ENCODE measurements around the gene SDE2. TPM values are rescaled to one million over a fixed set of nuclear protein-coding genes. Genes with fewer than 3 reads are reported as not detected.

SDE2 gene
- total RNA-seq, 1 donor from 2014 or later, result 19.6 TPM

DNA sequence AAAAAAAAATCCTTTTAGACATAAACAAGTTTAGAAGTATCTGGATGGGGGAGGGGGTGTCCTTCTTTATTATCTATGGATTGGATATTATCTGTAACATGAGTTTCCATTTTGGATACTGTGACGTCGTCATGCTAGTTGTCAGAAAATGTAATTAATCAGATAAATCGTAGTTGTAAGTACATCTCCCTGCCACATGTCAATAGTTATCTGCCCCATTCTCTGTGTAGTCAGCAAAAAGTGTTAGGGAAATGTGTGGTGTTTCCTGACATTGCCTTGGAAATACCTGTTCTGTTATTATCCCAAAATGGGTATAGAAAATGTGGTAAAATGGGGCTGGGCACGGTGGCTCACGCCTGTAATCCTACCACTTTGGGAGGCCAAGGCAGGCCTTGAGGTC lies 24.6 kb upstream of the SDE2 start:
- Mint-ChIP-seq H3K4me3 (ENCODE audit: unreplicated experiment) (no peak overlapping the region), H3K4me1 (ENCODE audit: low read depth, unreplicated experiment) (no peaks in the 10 kb centered on the region), H3K27me3 (ENCODE audit: unreplicated experiment) (no peaks in the 10 kb centered on the region), H3K27ac (ENCODE audit: unreplicated experiment) (no peak overlapping the region), H3K36me3 (ENCODE audit: unreplicated experiment) (no peaks in the 10 kb centered on the region), H3K9me3 (ENCODE audit: unreplicated experiment) (no peaks in the 10 kb centered on the region)
- DNase-seq, result no peak
- TF ChIP-seq, protein P1, sequence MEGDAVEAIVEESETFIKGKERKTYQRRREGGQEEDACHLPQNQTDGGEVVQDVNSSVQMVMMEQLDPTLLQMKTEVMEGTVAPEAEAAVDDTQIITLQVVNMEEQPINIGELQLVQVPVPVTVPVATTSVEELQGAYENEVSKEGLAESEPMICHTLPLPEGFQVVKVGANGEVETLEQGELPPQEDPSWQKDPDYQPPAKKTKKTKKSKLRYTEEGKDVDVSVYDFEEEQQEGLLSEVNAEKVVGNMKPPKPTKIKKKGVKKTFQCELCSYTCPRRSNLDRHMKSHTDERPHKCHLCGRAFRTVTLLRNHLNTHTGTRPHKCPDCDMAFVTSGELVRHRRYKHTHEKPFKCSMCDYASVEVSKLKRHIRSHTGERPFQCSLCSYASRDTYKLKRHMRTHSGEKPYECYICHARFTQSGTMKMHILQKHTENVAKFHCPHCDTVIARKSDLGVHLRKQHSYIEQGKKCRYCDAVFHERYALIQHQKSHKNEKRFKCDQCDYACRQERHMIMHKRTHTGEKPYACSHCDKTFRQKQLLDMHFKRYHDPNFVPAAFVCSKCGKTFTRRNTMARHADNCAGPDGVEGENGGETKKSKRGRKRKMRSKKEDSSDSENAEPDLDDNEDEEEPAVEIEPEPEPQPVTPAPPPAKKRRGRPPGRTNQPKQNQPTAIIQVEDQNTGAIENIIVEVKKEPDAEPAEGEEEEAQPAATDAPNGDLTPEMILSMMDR (IDR thresholded peaks at IDR 0.05; ENCODE audit: partially characterized antibody, unreplicated experiment), result no peak

DNA sequence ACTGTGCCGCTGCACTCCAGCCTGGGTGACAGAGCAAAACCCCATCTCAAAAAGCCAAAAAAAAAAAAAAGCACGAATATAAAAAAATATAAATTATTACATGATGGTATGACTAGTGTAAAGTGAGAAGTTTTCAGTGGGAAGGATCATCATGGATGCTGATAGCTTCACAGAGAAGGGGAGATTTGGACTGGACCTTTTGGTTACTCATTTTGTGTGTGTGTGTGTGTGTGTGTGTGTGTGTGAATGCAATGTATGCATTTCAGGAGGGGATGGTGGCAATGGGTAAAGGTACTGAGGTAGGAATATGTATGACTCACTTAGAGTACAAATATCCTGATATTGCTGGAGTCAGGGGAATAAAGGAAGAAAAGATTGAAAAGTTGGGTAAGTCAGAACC lies 22.7 kb upstream of the SDE2 start:
- H3K36me3 Mint-ChIP-seq (ENCODE audit: unreplicated experiment), result no peaks in the 10 kb centered on the region

GRCh38 chr1:226021401-226021800 lies 22.3 kb upstream of the SDE2 start:
- Mint-ChIP-seq H3K4me1 (ENCODE audit: low read depth, unreplicated experiment) (no peaks in the 10 kb centered on the region), H3K36me3 (ENCODE audit: unreplicated experiment) (no peaks in the 10 kb centered on the region), H3K27ac (ENCODE audit: unreplicated experiment) (no peak overlapping the region), H3K4me3 (ENCODE audit: unreplicated experiment) (no peak overlapping the region), H3K9me3 (ENCODE audit: unreplicated experiment) (no peaks in the 10 kb centered on the region), H3K27me3 (ENCODE audit: unreplicated experiment) (no peaks in the 10 kb centered on the region)
- TF ChIP-seq, protein P1 (IDR thresholded peaks at IDR 0.05; ENCODE audit: partially characterized antibody, unreplicated experiment), result no peak
- DNase-seq, result no peak

More for the DNA sequence above, 22.7 kb upstream of the SDE2 start:
- Mint-ChIP-seq H3K27ac (ENCODE audit: unreplicated experiment) (no peak overlapping the region), H3K9me3 (ENCODE audit: unreplicated experiment) (no peaks in the 10 kb centered on the region), H3K4me1 (ENCODE audit: low read depth, unreplicated experiment) (no peaks in the 10 kb centered on the region), H3K27me3 (ENCODE audit: unreplicated experiment) (no peaks in the 10 kb centered on the region), H3K4me3 (ENCODE audit: unreplicated experiment) (no peak overlapping the region)
- DNase-seq, result no peak
- TF ChIP-seq, protein P1 (IDR thresholded peaks at IDR 0.05; ENCODE audit: partially characterized antibody, unreplicated experiment), result no peak

DNA sequence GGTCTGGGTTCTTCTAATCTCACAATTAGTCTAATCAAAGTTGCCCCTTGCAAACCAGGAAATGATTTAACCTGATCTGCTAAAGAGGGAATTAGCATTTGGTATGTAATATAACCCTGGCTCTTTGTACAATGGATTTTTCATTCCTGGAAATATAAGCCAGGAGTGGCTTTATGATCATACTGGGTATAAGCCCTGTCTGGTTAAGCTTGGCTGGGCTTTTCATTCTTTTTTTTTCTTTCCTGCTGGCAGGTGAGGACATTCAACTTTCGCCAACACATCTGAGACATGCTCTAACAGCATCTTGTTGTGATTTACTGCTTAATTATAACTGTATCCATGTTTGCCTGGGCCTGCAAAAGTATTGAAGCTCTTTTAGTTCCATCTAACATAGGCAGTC lies 20.4 kb upstream of the SDE2 start:
- TF ChIP-seq, protein P1 (IDR thresholded peaks at IDR 0.05; ENCODE audit: partially characterized antibody, unreplicated experiment), result no peak
- Mint-ChIP-seq H3K36me3 (ENCODE audit: unreplicated experiment) (no peaks in the 10 kb centered on the region), H3K27ac (ENCODE audit: unreplicated experiment) (no peak overlapping the region), H3K9me3 (ENCODE audit: unreplicated experiment) (no peaks in the 10 kb centered on the region), H3K27me3 (ENCODE audit: unreplicated experiment) (no peaks in the 10 kb centered on the region), H3K4me1 (ENCODE audit: low read depth, unreplicated experiment) (no peaks in the 10 kb centered on the region), H3K4me3 (ENCODE audit: unreplicated experiment) (no peak overlapping the region)
- no peak for DNase-seq

DNA sequence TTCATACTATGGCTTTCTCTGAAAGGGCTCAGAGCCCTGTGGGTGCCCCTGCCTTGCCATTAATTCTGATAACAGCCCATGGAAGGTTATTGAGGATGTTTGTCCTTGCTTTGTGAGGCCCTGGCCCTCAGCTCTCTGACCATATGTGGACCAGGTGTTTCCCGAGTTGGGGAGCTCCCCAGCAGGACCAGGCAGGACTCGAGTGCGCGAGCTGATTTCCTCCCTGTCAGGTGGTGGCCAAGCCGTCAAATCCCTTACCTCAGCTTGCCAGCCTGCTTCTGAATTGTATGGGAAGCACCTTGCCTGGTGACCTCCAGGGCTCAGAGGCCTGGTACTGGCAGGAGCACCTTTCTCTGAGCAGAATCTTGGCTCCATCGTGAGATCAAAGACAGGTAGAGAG lies 17.9 kb upstream of the SDE2 start:
- no peak overlapping the region for H3K4me3 Mint-ChIP-seq (ENCODE audit: unreplicated experiment)
- TF ChIP-seq, protein P1 (IDR thresholded peaks at IDR 0.05; ENCODE audit: partially characterized antibody, unreplicated experiment), result no peak
- H3K27me3 Mint-ChIP-seq (ENCODE audit: unreplicated experiment), result peaks cover 4% of the 10 kb centered on the region
- H3K9me3 Mint-ChIP-seq (ENCODE audit: unreplicated experiment), result no peaks in the 10 kb centered on the region
- no peak for DNase-seq
- H3K27ac Mint-ChIP-seq (ENCODE audit: unreplicated experiment), result no peak overlapping the region
- peaks cover 2% of the 10 kb centered on the region for H3K4me1 Mint-ChIP-seq (ENCODE audit: low read depth, unreplicated experiment)
- H3K36me3 Mint-ChIP-seq (ENCODE audit: unreplicated experiment), result no peaks in the 10 kb centered on the region

All from glutamatergic neuron (in vitro differentiated cells).